WTC11 (cell line): Measurements from ENCODE around the gene ZMAT3. TPM values are rescaled to one million over a fixed set of nuclear protein-coding genes. Genes with fewer than 3 reads are reported as not detected.

ENCODE experiments used
- ATAC-seq: fragments of 200-7000 bp; cut with Tn5 transposase; 2 replicates; pipeline ENCODE4 v1.10.0; 2021; ENCODE audit warnings: mild to moderate bottlenecking, moderate library complexity
- CTCF ChIA-PET: fragments of 300-600 bp; sonication (Branson Sonifier 250); formaldehyde crosslinking; loops from one replicate; lab custom pipeline; 2021; ENCODE audit warnings: antibody characterized with exemption; lab: Charles Lee
- POLR2A ChIA-PET: fragments of 350-600 bp; sonication (Branson Sonifier 250); formaldehyde crosslinking; loops from one replicate; lab custom pipeline; 2021; ENCODE audit warnings: antibody characterized with exemption; lab: Charles Lee
- DNase-seq: peaks from one replicate; pipeline ENCODE4 v3.0.0; 2021; ENCODE audit warnings: low spot score
- H3K27ac Mint-ChIP-seq: 2 replicates; pipeline ENCODE4 v1.8.0; 2021; ENCODE audit warnings: mixed read lengths
- H3K27me3 Mint-ChIP-seq: 2 replicates; pipeline ENCODE4 v1.8.0; 2021; ENCODE audit warnings: low read depth, mild to moderate bottlenecking, moderate library complexity, mixed read lengths
- H3K36me3 Mint-ChIP-seq: 2 replicates; pipeline ENCODE4 v1.8.0; 2021; ENCODE audit warnings: mixed read lengths
- H3K4me1 Mint-ChIP-seq: 2 replicates; pipeline ENCODE4 v1.8.0; 2022; ENCODE audit warnings: mixed read lengths
- H3K4me3 Mint-ChIP-seq: 2 replicates; pipeline ENCODE4 v1.8.0; 2021; ENCODE audit warnings: mild to moderate bottlenecking, moderate library complexity, mixed read lengths
- H3K9me3 Mint-ChIP-seq: 2 replicates; pipeline ENCODE4 v1.8.0; 2021; ENCODE audit warnings: mixed read lengths
- CTCF ChIP-seq: fragments of 200-600 bp; IDR thresholded peaks from 2 replicates; pipeline ENCODE4 v1.8.0; 2022; ENCODE audit warnings: antibody characterized with exemption
- HMGXB4 ChIP-seq: sonication (generic); formaldehyde crosslinking; IDR thresholded peaks from 2 replicates; pipeline ENCODE4 v1.8.1; 2023; ENCODE audit warnings: mild to moderate bottlenecking, moderate library complexity, missing genetic modification reagents
- IRF1 ChIP-seq: sonication (generic); formaldehyde crosslinking; IDR thresholded peaks from 2 replicates; pipeline ENCODE4 v1.8.0; 2023; ENCODE audit warnings: missing genetic modification reagents
- JAZF1 ChIP-seq: fragments of 250-450 bp; sonication (Bioruptor Pico); IDR thresholded peaks from 2 replicates; pipeline ENCODE4 v1.9.0; 2021; ENCODE audit warnings: moderate library complexity, mild to moderate bottlenecking, inconsistent platforms
- JUN ChIP-seq: sonication (generic); formaldehyde crosslinking; IDR thresholded peaks from 2 replicates; pipeline ENCODE4 v1.8.0; 2023; ENCODE audit warnings: mild to moderate bottlenecking, missing genetic modification reagents
- KAT7 ChIP-seq: sonication (generic); formaldehyde crosslinking; IDR thresholded peaks from 2 replicates; pipeline ENCODE4 v1.8.1; 2023; ENCODE audit warnings: missing genetic modification reagents, mild to moderate bottlenecking, borderline replicate concordance
- MXD4 ChIP-seq: fragments of 250-450 bp; sonication (Bioruptor Pico); IDR thresholded peaks from 2 replicates; pipeline ENCODE4 v1.8.0; 2021; ENCODE audit warnings: mild to moderate bottlenecking, moderate library complexity, borderline replicate concordance
- MYBL2 ChIP-seq: sonication (generic); formaldehyde crosslinking; IDR thresholded peaks from 2 replicates; pipeline ENCODE4 v1.8.1; 2023; ENCODE audit warnings: mild to moderate bottlenecking, moderate library complexity, missing genetic modification reagents
- NR2C2 ChIP-seq: sonication (generic); formaldehyde crosslinking; IDR thresholded peaks from 2 replicates; pipeline ENCODE4 v1.8.0; 2022; ENCODE audit warnings: mild to moderate bottlenecking, missing genetic modification reagents
- PREB ChIP-seq: sonication (generic); formaldehyde crosslinking; IDR thresholded peaks from 2 replicates; pipeline ENCODE4 v1.8.1; 2022; ENCODE audit warnings: mild to moderate bottlenecking, missing genetic modification reagents, moderate library complexity, borderline replicate concordance
- RELA ChIP-seq: sonication (generic); formaldehyde crosslinking; IDR thresholded peaks from 2 replicates; pipeline ENCODE4 v1.8.1; 2022; ENCODE audit warnings: missing genetic modification reagents, mild to moderate bottlenecking, borderline replicate concordance
- SP1 ChIP-seq: sonication (generic); formaldehyde crosslinking; conservative IDR thresholded peaks from 2 replicates; pipeline ENCODE4 v1.8.1; 2022; ENCODE audit warnings: missing genetic modification reagents
- TCF7 ChIP-seq: sonication (generic); formaldehyde crosslinking; IDR thresholded peaks from 2 replicates; pipeline ENCODE4 v1.8.0; 2022; ENCODE audit warnings: mild to moderate bottlenecking, low read depth, missing genetic modification reagents, moderate library complexity
- TP53 ChIP-seq: sonication (generic); formaldehyde crosslinking; IDR thresholded peaks from 2 replicates; pipeline ENCODE4 v1.8.1; 2023; ENCODE audit warnings: mild to moderate bottlenecking, missing genetic modification reagents
- ZNF121 ChIP-seq: sonication (generic); formaldehyde crosslinking; IDR thresholded peaks from 2 replicates; pipeline ENCODE4 v1.8.0; 2023; ENCODE audit warnings: missing genetic modification reagents
- ZNF396 ChIP-seq: fragments of 250-450 bp; sonication (Bioruptor Pico); IDR thresholded peaks from 2 replicates; pipeline ENCODE4 v1.8.0; 2021; ENCODE audit warnings: mild to moderate bottlenecking, moderate library complexity, borderline replicate concordance
- total RNA-seq: library from RNA; stranded (reverse); gene quantifications from 3 replicates; pipeline ENCODE4 v1.2.3, GENCODE V29; 2021
- TF ChIP-seq, protein P1 (sequence below): sonication (generic); formaldehyde crosslinking; IDR thresholded peaks from 2 replicates; pipeline ENCODE4 v1.8.0; 2022; ENCODE audit warnings: missing genetic modification reagents
- TF ChIP-seq, protein P2 (sequence below): sonication (generic); formaldehyde crosslinking; IDR thresholded peaks from 2 replicates; pipeline ENCODE4 v1.8.0; 2022; ENCODE audit warnings: mild to moderate bottlenecking, missing genetic modification reagents
- TF ChIP-seq, protein P3 (sequence below): fragments of 250-450 bp; sonication (Bioruptor Pico); IDR thresholded peaks from 2 replicates; pipeline ENCODE4 v2.1.2; 2022; ENCODE audit warnings: mild to moderate bottlenecking, moderate library complexity
- TF ChIP-seq, protein P4 (sequence below): fragments of 250-450 bp; sonication (Bioruptor Pico); IDR thresholded peaks from 2 replicates; pipeline ENCODE4 v1.9.0; 2021; ENCODE audit warnings: moderate library complexity, mild to moderate bottlenecking, inconsistent platforms, borderline replicate concordance

The ZMAT3 gene
- total RNA-seq, 1 experiment from 2014 or later = 24.1 TPM

DNA sequence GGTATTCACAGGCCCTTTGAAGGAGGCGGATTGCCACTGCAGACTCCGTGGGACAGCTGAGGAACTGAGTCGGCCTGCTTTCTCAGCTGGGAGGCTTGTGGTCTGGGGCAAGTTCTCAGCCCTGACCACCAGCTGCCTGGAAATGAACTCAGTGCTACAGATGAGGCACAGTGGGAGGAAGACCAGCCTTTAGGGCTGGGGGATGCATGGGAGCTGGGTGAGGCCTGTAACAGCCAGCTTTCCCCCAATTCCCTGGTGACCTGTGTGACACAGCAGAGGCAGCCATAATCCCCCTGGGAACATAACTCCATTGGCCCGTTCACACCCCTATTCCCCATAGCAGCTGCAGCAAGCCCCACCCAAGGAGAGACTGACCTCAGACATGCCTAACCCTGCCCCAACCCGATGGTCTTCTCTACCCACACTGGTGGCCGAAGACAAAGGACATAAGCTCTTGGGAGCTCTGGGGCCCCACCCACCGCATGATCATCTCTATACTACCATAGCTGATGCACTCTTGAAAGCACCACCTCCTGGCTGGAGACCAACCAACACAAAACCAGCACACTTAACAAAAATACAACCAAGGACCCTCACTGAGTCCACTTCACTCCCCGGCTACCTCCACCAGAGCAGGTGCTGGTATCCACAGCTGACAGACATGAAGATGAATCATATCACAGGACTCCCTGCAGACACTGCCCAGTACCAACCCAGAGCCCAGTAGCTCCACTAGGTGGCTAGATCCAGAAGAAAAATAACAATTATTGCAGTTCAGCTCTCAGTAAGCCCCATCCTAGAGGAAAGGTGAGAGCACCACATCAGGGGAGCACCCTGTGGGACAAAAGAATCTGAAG lies 24.9 kb downstream of the ZMAT3 start:
- ATAC-seq (no peak), DNase-seq (no peak)
- Mint-ChIP-seq H3K4me3 (no peak overlapping the region), H3K4me1 (peaks cover 26% of the 10 kb centered on the region), H3K36me3 (peaks cover 20% of the 10 kb centered on the region), H3K9me3 (peaks cover 25% of the 10 kb centered on the region), H3K27ac (no peak overlapping the region), H3K27me3 (no peaks in the 10 kb centered on the region)
- POLR2A ChIA-PET = no interaction called here
- TF ChIP-seq ZNF396 (CRISPR knock-in tag) (no peak), TP53 (CRISPR knock-in tag) (no peak), RELA (no peak), ZNF121 (CRISPR knock-in tag) (no peak), PREB (no peak), JUN (CRISPR knock-in tag) (no peak), CTCF (no peak), SP1 (CRISPR knock-in tag) (no peak), MYBL2 (no peak), TCF7 (no peak), MXD4 (CRISPR knock-in tag) (no peak), JAZF1 (no peak), IRF1 (CRISPR knock-in tag) (no peak), KAT7 (CRISPR knock-in tag) (no peak), NR2C2 (CRISPR knock-in tag) (no peak), HMGXB4 (no peak)
- TF ChIP-seq, protein P1, sequence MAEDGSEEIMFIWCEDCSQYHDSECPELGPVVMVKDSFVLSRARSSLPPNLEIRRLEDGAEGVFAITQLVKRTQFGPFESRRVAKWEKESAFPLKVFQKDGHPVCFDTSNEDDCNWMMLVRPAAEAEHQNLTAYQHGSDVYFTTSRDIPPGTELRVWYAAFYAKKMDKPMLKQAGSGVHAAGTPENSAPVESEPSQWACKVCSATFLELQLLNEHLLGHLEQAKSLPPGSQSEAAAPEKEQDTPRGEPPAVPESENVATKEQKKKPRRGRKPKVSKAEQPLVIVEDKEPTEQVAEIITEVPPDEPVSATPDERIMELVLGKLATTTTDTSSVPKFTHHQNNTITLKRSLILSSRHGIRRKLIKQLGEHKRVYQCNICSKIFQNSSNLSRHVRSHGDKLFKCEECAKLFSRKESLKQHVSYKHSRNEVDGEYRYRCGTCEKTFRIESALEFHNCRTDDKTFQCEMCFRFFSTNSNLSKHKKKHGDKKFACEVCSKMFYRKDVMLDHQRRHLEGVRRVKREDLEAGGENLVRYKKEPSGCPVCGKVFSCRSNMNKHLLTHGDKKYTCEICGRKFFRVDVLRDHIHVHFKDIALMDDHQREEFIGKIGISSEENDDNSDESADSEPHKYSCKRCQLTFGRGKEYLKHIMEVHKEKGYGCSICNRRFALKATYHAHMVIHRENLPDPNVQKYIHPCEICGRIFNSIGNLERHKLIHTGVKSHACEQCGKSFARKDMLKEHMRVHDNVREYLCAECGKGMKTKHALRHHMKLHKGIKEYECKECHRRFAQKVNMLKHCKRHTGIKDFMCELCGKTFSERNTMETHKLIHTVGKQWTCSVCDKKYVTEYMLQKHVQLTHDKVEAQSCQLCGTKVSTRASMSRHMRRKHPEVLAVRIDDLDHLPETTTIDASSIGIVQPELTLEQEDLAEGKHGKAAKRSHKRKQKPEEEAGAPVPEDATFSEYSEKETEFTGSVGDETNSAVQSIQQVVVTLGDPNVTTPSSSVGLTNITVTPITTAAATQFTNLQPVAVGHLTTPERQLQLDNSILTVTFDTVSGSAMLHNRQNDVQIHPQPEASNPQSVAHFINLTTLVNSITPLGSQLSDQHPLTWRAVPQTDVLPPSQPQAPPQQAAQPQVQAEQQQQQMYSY (CRISPR knock-in tag) = no peak
- TF ChIP-seq, protein P2, sequence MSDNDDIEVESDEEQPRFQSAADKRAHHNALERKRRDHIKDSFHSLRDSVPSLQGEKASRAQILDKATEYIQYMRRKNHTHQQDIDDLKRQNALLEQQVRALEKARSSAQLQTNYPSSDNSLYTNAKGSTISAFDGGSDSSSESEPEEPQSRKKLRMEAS (CRISPR knock-in tag) = no peak
- TF ChIP-seq, protein P3, sequence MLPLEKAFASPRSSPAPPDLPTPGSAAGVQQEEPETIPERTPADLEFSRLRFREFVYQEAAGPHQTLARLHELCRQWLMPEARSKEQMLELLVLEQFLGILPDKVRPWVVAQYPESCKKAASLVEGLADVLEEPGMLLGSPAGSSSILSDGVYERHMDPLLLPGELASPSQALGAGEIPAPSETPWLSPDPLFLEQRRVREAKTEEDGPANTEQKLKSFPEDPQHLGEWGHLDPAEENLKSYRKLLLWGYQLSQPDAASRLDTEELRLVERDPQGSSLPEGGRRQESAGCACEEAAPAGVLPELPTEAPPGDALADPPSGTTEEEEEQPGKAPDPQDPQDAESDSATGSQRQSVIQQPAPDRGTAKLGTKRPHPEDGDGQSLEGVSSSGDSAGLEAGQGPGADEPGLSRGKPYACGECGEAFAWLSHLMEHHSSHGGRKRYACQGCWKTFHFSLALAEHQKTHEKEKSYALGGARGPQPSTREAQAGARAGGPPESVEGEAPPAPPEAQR (CRISPR knock-in tag) = no peak
- TF ChIP-seq, protein P4, sequence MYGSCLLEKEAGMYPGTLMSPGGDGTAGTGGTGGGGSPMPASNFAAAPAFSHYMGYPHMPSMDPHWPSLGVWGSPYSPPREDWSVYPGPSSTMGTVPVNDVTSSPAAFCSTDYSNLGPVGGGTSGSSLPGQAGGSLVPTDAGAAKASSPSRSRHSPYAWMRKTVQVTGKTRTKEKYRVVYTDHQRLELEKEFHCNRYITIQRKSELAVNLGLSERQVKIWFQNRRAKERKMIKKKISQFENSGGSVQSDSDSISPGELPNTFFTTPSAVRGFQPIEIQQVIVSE (CRISPR knock-in tag) = no peak
- CTCF ChIA-PET = no interaction called here
